ENCODE results near the gene TSPY8. TPM values are rescaled to one million over a fixed set of nuclear protein-coding genes. Genes with fewer than 3 reads are reported as not detected.
"Not testable (repeated sequence)": the region's sequence is repeated elsewhere in the genome, so short reads cannot be mapped to it uniquely, and the experiment has no call there.

The TSPY8 gene
- total and polyA plus RNA-seq, 2 of the 4 experiments (the other 2 are of a cell fraction), result not detected

DNA sequence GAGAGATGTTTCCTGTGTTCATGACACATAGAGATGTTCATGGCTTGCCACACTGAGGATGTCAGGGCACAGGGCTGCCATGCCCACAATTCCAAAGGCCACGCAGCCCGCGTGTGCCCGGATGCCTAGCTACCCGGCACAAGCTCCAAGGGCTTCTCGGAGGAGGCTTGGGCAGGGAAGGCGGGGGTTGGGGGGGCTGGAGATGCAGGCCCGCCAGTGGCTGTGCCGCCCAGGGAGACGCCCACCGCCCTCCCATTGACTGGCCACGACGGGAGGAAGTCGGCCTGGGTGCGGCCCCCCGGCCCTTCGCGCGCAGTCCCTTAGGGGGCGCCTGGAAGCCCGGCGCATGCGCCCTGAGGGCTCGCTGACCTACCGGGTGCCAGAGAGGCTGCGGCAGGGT lies 20.4 kb upstream of the TSPY8 start, which contains the start of gene TSPY4:
Gene TSPY4, plus strand, starts transcription at position 301 of the 400 bp plus-strand sequence. Its CDS starts 46 bp downstream, at position 347.
- WGBS, 2 experiments (ENCODE audit: extremely low coverage in 2 of 2, insufficient read length in 1 of 2), result no CpG with 5 or more reads among the region's 26 CpGs
- dilution Hi-C loops (cut with HindIII; ENCODE audit: low sequenced_read_pairs, unreplicated experiment); H2BK120ac ChIP-seq (ENCODE audit: low read depth, low read length): not testable (repeated sequence)

DNA sequence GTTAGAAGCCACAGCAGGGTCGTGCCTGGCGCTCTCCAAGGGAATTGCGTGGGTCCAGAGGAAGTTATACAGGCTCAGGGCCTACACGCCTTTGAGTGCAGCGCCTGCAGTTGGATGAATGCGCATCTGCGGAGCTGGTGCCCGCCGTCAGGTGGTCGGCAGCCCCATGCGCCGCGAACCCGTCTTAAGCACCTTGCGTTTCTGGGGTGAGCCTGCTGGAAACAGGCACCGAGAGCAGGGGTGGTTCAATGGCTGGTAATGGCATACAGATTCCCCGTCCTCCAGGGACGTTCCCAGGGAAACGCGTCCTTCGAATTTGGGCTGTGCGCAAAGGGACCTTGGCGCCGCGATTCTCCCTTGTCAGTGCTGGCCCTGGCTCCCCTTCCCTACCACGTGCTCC lies 38.9 kb downstream of the TSPY8 start:
- DNase-seq; H2BK5ac ChIP-seq (ENCODE audit: low read depth, low read length, poor library complexity, severe bottlenecking); H2AK9ac ChIP-seq (replicated peaks; ENCODE audit: low read depth, low read length, poor library complexity); H3K9me3 ChIP-seq (ENCODE audit: control insufficient read depth, insufficient read depth, low read length); H3K27me3 ChIP-seq (ENCODE audit: control insufficient read depth, insufficient read depth, low read length); H4K5ac ChIP-seq (ENCODE audit: low read depth, low read length); POLR2A ChIA-PET (ENCODE audit: unreplicated experiment); H3K56ac ChIP-seq (ENCODE audit: extremely low read depth, insufficient read depth, low read length); H2BK20ac ChIP-seq (ENCODE audit: low read depth, low read length); H2AFZ ChIP-seq (replicated peaks; ENCODE audit: low read length, poor library complexity); in situ Hi-C loops (cut with MboI; ENCODE audit: low sequenced_read_pairs); H3K9me1 ChIP-seq (ENCODE audit: insufficient read depth, low read length); CTCF ChIA-PET; dilution Hi-C loops (cut with HindIII; ENCODE audit: low sequenced_read_pairs, unreplicated experiment); H3K14ac ChIP-seq (replicated peaks; ENCODE audit: low read depth, low read length); H4K8ac ChIP-seq (ENCODE audit: low read depth in 2 of 2, low read length in 2 of 2); H3K79me1 ChIP-seq (ENCODE audit: low read depth in 1 of 2, low read length in 2 of 2); ATAC-seq (ENCODE audit: low read depth); H4K20me1 ChIP-seq (ENCODE audit: insufficient read depth, low read length); BruUV-seq (replicated peaks); H2AK5ac ChIP-seq (ENCODE audit: low read depth, low read length); H3K4me2 ChIP-seq (ENCODE audit: low read depth, low read length); intact Hi-C loops (cut with micrococcal nuclease); H3K27ac ChIP-seq (ENCODE audit: insufficient read depth, low read length); H2BK120ac ChIP-seq (ENCODE audit: low read depth, low read length); H3K18ac ChIP-seq (ENCODE audit: low read depth, low read length); H2BK15ac ChIP-seq (ENCODE audit: low read depth, low read length); H4K91ac ChIP-seq (ENCODE audit: insufficient read depth, low read depth, low read length); H3K36me3 ChIP-seq (ENCODE audit: control insufficient read depth, insufficient read depth, low read length); H3K4me1 ChIP-seq (ENCODE audit: control insufficient read depth, insufficient read depth, low read length); H3K23ac ChIP-seq (ENCODE audit: low read depth, low read length); H3K4ac ChIP-seq (ENCODE audit: low read depth, low read length); H3K4me3 ChIP-seq (ENCODE audit: insufficient read depth, low read depth, low read length); H3K9ac ChIP-seq (ENCODE audit: low read depth, low read length): not testable (repeated sequence)
- no CpG with 5 or more reads among the region's 26 CpGs for WGBS, 2 experiments (ENCODE audit: extremely low coverage in 2 of 2, insufficient read length in 1 of 2)

More for the DNA sequence above, 20.4 kb upstream of the TSPY8 start, which contains the start of gene TSPY4:
- H4K8ac ChIP-seq (ENCODE audit: low read depth in 2 of 2, low read length in 2 of 2); H4K91ac ChIP-seq (ENCODE audit: insufficient read depth, low read depth, low read length); H2AK9ac ChIP-seq (replicated peaks; ENCODE audit: low read depth, low read length, poor library complexity); H3K23ac ChIP-seq (ENCODE audit: low read depth, low read length); H3K27ac ChIP-seq (ENCODE audit: insufficient read depth, low read length); H3K9ac ChIP-seq (ENCODE audit: low read depth, low read length); DNase-seq; H2AFZ ChIP-seq (replicated peaks; ENCODE audit: low read length, poor library complexity); CTCF ChIA-PET; H3K4me1 ChIP-seq (ENCODE audit: control insufficient read depth, insufficient read depth, low read length); H3K14ac ChIP-seq (replicated peaks; ENCODE audit: low read depth, low read length); H4K20me1 ChIP-seq (ENCODE audit: insufficient read depth, low read length); H3K36me3 ChIP-seq (ENCODE audit: control insufficient read depth, insufficient read depth, low read length); H3K27me3 ChIP-seq (ENCODE audit: control insufficient read depth, insufficient read depth, low read length); H2BK5ac ChIP-seq (ENCODE audit: low read depth, low read length, poor library complexity, severe bottlenecking); BruUV-seq (replicated peaks); intact Hi-C loops (cut with micrococcal nuclease); ATAC-seq (ENCODE audit: low read depth); H4K5ac ChIP-seq (ENCODE audit: low read depth, low read length); in situ Hi-C loops (cut with MboI; ENCODE audit: low sequenced_read_pairs); H3K9me3 ChIP-seq (ENCODE audit: control insufficient read depth, insufficient read depth, low read length); H3K4ac ChIP-seq (ENCODE audit: low read depth, low read length); H2BK20ac ChIP-seq (ENCODE audit: low read depth, low read length); H3K18ac ChIP-seq (ENCODE audit: low read depth, low read length); H2AK5ac ChIP-seq (ENCODE audit: low read depth, low read length); H3K4me2 ChIP-seq (ENCODE audit: low read depth, low read length); H3K79me1 ChIP-seq (ENCODE audit: low read depth in 1 of 2, low read length in 2 of 2); H3K4me3 ChIP-seq (ENCODE audit: insufficient read depth, low read depth, low read length); H2BK15ac ChIP-seq (ENCODE audit: low read depth, low read length); H3K56ac ChIP-seq (ENCODE audit: extremely low read depth, insufficient read depth, low read length); H3K9me1 ChIP-seq (ENCODE audit: insufficient read depth, low read length); POLR2A ChIA-PET (ENCODE audit: unreplicated experiment): not testable (repeated sequence)
